ENCODE measurements around the gene HSPBP1. TPM values are rescaled to one million over a fixed set of nuclear protein-coding genes. Genes with fewer than 3 reads are reported as not detected.

The HSPBP1 gene
- total and polyA plus RNA-seq, 9 of the 15 experiments (the other 6 are each of a cell fraction or from before 2014, with no cell fraction given) = 0.83 to 81.3 (median 21.8) TPM

GRCh38 chr19:55325172-55325571 is 45.3 kb upstream of the HSPBP1 start, which contains the start of gene TMEM150B (continued):
- TF ChIP-seq PATZ1 (CRISPR knock-in tag; IDR thresholded peaks at IDR 0.05; ENCODE audit: borderline replicate concordance) = no peak
- TF ChIP-seq IRF1 (CRISPR knock-in tag; IDR thresholded peaks at IDR 0.05; ENCODE audit: borderline replicate concordance) = no peak
- TF ChIP-seq ZC3H8 (IDR thresholded peaks at IDR 0.05) = no peak
- peak; percentile 45; the same call in 1 of the 2 replicates for TF ChIP-seq RBFOX2 (IDR thresholded peaks at IDR 0.05; ENCODE audit: low read depth, low read length)
- TF ChIP-seq, protein P1, sequence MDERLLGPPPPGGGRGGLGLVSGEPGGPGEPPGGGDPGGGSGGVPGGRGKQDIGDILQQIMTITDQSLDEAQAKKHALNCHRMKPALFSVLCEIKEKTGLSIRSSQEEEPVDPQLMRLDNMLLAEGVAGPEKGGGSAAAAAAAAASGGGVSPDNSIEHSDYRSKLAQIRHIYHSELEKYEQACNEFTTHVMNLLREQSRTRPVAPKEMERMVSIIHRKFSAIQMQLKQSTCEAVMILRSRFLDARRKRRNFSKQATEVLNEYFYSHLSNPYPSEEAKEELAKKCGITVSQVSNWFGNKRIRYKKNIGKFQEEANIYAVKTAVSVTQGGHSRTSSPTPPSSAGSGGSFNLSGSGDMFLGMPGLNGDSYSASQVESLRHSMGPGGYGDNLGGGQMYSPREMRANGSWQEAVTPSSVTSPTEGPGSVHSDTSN (CRISPR knock-in tag; IDR thresholded peaks at IDR 0.05; ENCODE audit: low read depth) = no peak
- TF ChIP-seq, protein P1 (tag; conservative IDR thresholded peaks at IDR 0.05; ENCODE audit: low read depth) = no peak
- TF ChIP-seq ZNF408 (CRISPR knock-in tag; IDR thresholded peaks at IDR 0.05; ENCODE audit: low read depth) = no peak
- no peak for TF ChIP-seq SIX5 (IDR thresholded peaks at IDR 0.05; ENCODE audit: borderline replicate concordance in 1 of 2, insufficient read depth in 1 of 2, low read depth in 1 of 2, low read length in 2 of 2)
- TF ChIP-seq ZC3H11A (IDR thresholded peaks at IDR 0.05; ENCODE audit: low read depth, low read length) = no peak
- TF ChIP-seq ZNF785 (CRISPR knock-in tag; IDR thresholded peaks at IDR 0.05) = no peak
- no peak for TF ChIP-seq FOXM1 (IDR thresholded peaks at IDR 0.05; ENCODE audit: low read depth)
- no peak for TF ChIP-seq FOXM1 (CRISPR knock-in tag; IDR thresholded peaks at IDR 0.05; ENCODE audit: low read depth)
- no peak for TF ChIP-seq NR3C1 (CRISPR knock-in tag; IDR thresholded peaks at IDR 0.05)
- TF ChIP-seq TOE1 (IDR thresholded peaks at IDR 0.05; ENCODE audit: borderline replicate concordance) = no peak
- no peak for TF ChIP-seq TOE1 (CRISPR knock-in tag; IDR thresholded peaks at IDR 0.05; ENCODE audit: borderline replicate concordance, low read depth)
- TF ChIP-seq TAF7 (tag; IDR thresholded peaks at IDR 0.05) = no peak
- TF ChIP-seq, protein P2, sequence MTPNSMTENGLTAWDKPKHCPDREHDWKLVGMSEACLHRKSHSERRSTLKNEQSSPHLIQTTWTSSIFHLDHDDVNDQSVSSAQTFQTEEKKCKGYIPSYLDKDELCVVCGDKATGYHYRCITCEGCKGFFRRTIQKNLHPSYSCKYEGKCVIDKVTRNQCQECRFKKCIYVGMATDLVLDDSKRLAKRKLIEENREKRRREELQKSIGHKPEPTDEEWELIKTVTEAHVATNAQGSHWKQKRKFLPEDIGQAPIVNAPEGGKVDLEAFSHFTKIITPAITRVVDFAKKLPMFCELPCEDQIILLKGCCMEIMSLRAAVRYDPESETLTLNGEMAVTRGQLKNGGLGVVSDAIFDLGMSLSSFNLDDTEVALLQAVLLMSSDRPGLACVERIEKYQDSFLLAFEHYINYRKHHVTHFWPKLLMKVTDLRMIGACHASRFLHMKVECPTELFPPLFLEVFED (CRISPR knock-in tag; conservative IDR thresholded peaks at IDR 0.05) = no peak
